Measurements from ENCODE around the gene CD226. TPM values are rescaled to one million over a fixed set of nuclear protein-coding genes. Genes with fewer than 3 reads are reported as not detected.

Gene CD226
- total RNA-seq, 4 donors from 2014 or later, result 0.05 to 0.24 (median 0.16) TPM

DNA sequence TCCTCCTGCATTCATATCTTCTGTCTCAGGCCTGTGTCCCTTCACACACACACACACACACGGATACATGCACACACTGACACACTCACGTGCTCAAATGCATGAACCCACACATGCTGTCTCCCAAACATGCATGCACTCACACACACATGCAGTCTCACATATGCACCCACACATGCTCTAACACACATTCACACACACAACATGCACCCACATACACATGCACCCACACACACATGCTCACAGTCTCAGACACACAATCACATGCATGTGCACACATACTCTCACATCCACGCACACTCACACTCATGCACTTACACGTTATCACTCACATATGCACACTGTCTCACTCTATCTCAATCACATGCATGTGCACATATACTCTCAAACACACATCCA lies 1.9 kb upstream of the CD226 start:
- Histone ChIP-seq H3K4me1 (no peaks in the 10 kb centered on the region), H3K36me3 (no peaks in the 10 kb centered on the region), H3K9me3 (no peaks in the 10 kb centered on the region), H3K27ac (no peak overlapping the region), H3K4me3 (no peak overlapping the region), H3K27me3 (no peaks in the 10 kb centered on the region)
- 91% methylated on average over 4 of the region's 4 CpGs for WGBS
- no peak for DNase-seq (ENCODE audit: low spot score in 2 of 2)
- no peak for TF ChIP-seq POLR2A (IDR thresholded peaks at IDR 0.05)
- TF ChIP-seq, protein P1, sequence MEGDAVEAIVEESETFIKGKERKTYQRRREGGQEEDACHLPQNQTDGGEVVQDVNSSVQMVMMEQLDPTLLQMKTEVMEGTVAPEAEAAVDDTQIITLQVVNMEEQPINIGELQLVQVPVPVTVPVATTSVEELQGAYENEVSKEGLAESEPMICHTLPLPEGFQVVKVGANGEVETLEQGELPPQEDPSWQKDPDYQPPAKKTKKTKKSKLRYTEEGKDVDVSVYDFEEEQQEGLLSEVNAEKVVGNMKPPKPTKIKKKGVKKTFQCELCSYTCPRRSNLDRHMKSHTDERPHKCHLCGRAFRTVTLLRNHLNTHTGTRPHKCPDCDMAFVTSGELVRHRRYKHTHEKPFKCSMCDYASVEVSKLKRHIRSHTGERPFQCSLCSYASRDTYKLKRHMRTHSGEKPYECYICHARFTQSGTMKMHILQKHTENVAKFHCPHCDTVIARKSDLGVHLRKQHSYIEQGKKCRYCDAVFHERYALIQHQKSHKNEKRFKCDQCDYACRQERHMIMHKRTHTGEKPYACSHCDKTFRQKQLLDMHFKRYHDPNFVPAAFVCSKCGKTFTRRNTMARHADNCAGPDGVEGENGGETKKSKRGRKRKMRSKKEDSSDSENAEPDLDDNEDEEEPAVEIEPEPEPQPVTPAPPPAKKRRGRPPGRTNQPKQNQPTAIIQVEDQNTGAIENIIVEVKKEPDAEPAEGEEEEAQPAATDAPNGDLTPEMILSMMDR (IDR thresholded peaks at IDR 0.05), result no peak
- TF ChIP-seq EP300 (IDR thresholded peaks at IDR 0.05), result no peak
- no peak for TF ChIP-seq POLR2AphosphoS5 (IDR thresholded peaks at IDR 0.05)

DNA sequence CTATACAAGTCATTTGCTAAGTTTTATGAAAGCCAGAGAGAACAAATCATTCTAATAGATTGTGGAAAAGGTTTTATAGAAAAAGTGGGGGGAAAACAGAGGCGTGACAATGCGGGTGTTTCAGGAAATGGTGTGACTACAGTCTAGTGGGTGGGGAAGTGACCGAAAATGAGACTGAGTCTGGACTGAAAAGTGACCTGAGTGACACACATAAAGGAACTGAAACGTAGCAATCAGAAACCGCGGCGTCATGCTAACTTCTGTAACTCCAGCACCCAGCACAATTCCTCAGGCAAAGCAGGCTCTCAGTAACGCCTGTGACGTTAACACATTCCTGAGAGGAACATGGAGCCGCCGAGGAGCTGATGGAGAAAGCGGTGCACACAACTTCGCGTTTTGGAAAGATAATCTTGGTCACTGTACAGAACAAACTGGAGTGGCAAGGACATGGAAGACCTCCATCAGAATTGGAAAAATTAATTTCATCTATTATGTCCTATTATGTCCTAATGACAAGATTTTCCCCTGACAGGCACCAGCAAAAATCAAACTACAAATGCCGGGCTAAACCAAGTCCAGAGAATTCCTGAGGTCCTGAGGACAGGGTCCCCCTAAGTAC lies 1.4 kb upstream of the CD226 start:
- no peak for DNase-seq (ENCODE audit: low spot score in 2 of 2)
- WGBS, result 59% methylated on average over 15 of the region's 15 CpGs
- no peak overlapping the region for H3K27ac ChIP-seq
- TF ChIP-seq POLR2AphosphoS5 (IDR thresholded peaks at IDR 0.05) (no peak), EP300 (IDR thresholded peaks at IDR 0.05) (no peak), POLR2A (IDR thresholded peaks at IDR 0.05) (no peak)
- TF ChIP-seq, protein P1 (IDR thresholded peaks at IDR 0.05), result no peak
- H3K9me3 ChIP-seq, result no peaks in the 10 kb centered on the region
- H3K4me3 ChIP-seq, result no peak overlapping the region
- H3K4me1 ChIP-seq, result no peaks in the 10 kb centered on the region
- no peaks in the 10 kb centered on the region for H3K27me3 ChIP-seq
- H3K36me3 ChIP-seq, result no peaks in the 10 kb centered on the region

DNA sequence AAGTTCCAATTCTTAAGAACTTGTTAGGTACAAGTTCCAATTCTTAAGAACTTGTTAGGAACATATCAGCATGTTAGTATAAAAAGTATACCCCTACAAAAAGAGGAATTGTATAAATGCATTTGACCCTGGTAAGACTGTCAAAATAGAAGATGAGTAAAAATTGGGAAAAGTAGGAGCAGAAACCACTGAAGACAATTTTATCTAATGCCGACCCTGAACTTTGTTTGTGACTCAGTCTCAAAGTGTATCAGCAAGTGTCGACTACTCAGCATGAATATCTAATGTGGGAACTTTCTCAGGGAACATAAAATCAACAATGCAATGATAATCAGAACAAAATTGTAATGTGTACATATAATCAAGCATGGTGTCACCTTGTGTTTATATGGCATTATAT lies 583 bp upstream of the CD226 start:
- Histone ChIP-seq H3K4me3 (no peak overlapping the region), H3K9me3 (no peaks in the 10 kb centered on the region), H3K27ac (no peak overlapping the region), H3K36me3 (no peaks in the 10 kb centered on the region), H3K27me3 (no peaks in the 10 kb centered on the region), H3K4me1 (no peaks in the 10 kb centered on the region)
- DNase-seq (ENCODE audit: low spot score in 2 of 2), result no peak
- TF ChIP-seq EP300 (IDR thresholded peaks at IDR 0.05) (no peak), POLR2AphosphoS5 (IDR thresholded peaks at IDR 0.05) (no peak), POLR2A (IDR thresholded peaks at IDR 0.05) (no peak)
- TF ChIP-seq, protein P1 (IDR thresholded peaks at IDR 0.05), result no peak
- WGBS, result 81% methylated on average over 2 of the region's 2 CpGs

DNA sequence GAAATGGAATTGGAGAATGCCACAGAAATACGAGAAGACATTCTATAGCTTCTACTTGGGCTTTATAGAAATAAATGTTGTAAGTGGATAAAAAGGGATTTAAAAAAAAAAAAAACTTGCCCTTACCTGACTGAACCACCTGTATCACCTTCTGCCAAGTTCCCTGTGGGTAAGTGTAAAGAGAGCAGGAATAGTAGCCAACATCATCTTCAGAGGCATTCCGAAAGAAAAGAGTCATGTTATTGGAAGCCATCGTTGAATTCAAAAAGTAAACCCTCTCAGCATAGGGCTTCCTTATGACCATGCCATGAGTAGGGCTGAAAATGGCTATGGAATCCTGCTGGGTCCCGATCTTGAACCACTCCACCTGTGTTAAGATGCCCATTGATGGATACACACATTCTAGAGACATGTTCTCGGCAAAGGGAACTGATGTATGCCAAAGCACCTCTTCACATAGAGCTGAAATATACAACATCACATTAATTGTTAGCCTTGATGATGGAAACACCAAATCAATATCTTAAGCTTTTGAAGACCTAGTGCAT lies 991 bp downstream of the CD226 start:
- DNase-seq (ENCODE audit: low spot score in 2 of 2), result no peak
- Histone ChIP-seq H3K36me3 (no peaks in the 10 kb centered on the region), H3K9me3 (no peaks in the 10 kb centered on the region), H3K27me3 (no peaks in the 10 kb centered on the region), H3K4me1 (no peaks in the 10 kb centered on the region), H3K27ac (no peak overlapping the region), H3K4me3 (no peak overlapping the region)
- WGBS, result 70% methylated on average over 5 of the region's 5 CpGs
- TF ChIP-seq, protein P1 (IDR thresholded peaks at IDR 0.05), result no peak
- TF ChIP-seq POLR2A (IDR thresholded peaks at IDR 0.05) (no peak), POLR2AphosphoS5 (IDR thresholded peaks at IDR 0.05) (no peak), EP300 (IDR thresholded peaks at IDR 0.05) (no peak)

DNA sequence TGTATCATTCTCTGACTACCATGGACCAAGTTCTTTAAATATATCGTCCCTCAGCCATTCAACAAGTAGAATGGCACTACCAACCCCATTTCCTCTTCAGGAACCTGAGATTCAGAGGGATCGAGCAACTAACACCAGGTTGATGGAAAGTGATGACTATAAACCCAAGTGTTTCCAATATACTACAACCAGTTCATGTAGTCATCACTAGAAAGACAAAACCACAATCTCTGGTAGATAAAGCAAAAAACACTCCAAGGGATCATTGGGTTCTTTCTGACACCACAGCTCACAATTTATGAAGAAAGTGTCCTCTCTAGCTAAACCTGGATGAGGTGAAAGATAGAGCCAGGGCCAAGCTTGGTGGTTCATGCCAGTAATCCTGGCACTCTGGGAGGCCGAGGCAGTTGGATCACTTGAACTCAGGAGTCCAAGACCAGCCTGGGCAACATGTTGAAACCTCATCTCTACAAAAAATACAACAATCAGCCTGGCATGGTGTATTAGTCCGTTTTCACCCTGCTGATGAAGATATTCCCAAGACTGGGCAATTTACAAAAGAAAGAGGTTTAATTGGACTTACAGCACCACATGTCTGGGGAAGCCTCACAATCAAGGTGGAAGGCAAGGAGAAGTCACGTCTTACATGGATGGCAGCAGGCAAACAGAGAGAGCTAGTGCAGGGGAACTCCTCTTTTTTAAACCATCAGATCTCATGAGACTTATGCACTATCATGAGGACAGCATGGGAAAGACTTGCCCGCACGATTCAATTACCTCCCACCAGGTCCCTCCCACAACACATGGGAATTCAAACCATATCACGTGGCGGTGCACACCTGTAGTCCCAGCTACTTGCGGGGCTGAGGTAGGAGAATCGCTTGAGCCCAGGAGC lies 2.2 kb downstream of the CD226 start:
- no peak overlapping the region for H3K4me3 ChIP-seq
- no peak overlapping the region for H3K27ac ChIP-seq
- no peaks in the 10 kb centered on the region for H3K9me3 ChIP-seq
- TF ChIP-seq, protein P1 (IDR thresholded peaks at IDR 0.05), result no peak
- 93% methylated on average over 11 of the region's 11 CpGs for whole genome bisulfite sequencing
- DNase-seq (ENCODE audit: low spot score in 2 of 2), result no peak
- H3K36me3 ChIP-seq, result no peaks in the 10 kb centered on the region
- no peaks in the 10 kb centered on the region for H3K27me3 ChIP-seq
- no peaks in the 10 kb centered on the region for H3K4me1 ChIP-seq

Data from suprapubic skin (tissue), 4 donors.